ENCODE measurements around the gene PGAP6. TPM values are rescaled to one million over a fixed set of nuclear protein-coding genes. Genes with fewer than 3 reads are reported as not detected.

PGAP6 gene
- total RNA-seq, 1 donor from 2014 or later = 44.5 TPM

DNA sequence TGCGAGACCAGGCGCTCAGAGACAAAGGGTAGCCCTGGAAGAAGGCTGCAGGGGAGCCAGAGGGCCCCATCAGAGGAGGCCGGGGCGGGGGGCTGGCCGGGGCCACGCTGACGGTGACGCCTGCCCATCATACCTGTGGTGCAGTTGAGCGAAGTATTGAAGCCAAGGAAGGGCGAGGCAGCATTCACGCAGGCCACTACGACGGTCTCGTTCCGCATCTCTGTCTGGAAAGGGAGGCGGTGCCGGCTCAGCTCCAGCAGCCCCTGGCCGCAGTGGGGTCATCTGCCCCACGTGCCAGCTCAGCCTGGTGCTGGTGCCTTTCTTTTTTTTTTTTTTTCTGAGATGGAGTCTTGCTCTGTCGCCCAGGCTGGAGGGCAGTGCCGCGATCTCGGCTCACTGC lies 6.6 kb downstream of the PGAP6 start:
- H3K9me3 Mint-ChIP-seq = no peaks in the 10 kb centered on the region
- no peaks in the 10 kb centered on the region for H3K27me3 Mint-ChIP-seq
- H3K4me3 Mint-ChIP-seq = no peak overlapping the region
- TF ChIP-seq CTCF (IDR thresholded peaks at IDR 0.05) = no peak
- H3K4me1 Mint-ChIP-seq = peaks cover 14% of the 10 kb centered on the region
- no peak for ATAC-seq (ENCODE audit: low read depth)
- intact Hi-C loops (cut with micrococcal nuclease) = no loop called here
- no peak for DNase-seq
- ChIA-PET CTCF (no interaction called here), POLR2A (no interaction called here)
- H3K36me3 Mint-ChIP-seq (ENCODE audit: low read depth) = peaks cover 21% of the 10 kb centered on the region
- no peak overlapping the region for H3K27ac Mint-ChIP-seq

DNA sequence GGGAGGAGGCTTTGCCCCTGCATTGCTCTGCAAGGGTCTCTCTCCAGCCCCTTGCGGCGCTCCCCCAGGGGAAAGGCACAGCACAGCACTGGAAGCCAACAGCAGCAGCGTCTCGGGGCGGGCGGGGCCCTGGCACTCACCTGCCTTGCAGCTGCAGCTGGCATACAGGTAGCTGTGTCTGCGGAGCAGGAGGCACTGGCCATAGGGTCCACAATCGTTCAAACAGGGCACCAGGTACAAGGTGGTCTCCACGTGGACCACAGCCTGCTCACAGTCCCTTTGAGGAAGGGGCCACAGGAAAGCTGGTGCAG lies 7.2 kb downstream of the PGAP6 start:
- H3K4me1 Mint-ChIP-seq = peaks cover 11% of the 10 kb centered on the region
- POLR2A ChIA-PET = no interaction called here

GRCh38 chr16:373848-374615 lies 7.7 kb downstream of the PGAP6 start:
- POLR2A ChIA-PET = no interaction called here
- CTCF ChIA-PET = no interaction called here
- H3K4me3 Mint-ChIP-seq = no peak overlapping the region
- intact Hi-C loops (cut with micrococcal nuclease) = no loop called here
- ATAC-seq (ENCODE audit: low read depth) (no peak), DNase-seq (no peak)
- no peaks in the 10 kb centered on the region for H3K9me3 Mint-ChIP-seq
- H3K4me1 Mint-ChIP-seq = peaks cover 13% of the 10 kb centered on the region
- no peak overlapping the region for H3K27ac Mint-ChIP-seq
- no peak for TF ChIP-seq CTCF (IDR thresholded peaks at IDR 0.05)
- H3K36me3 Mint-ChIP-seq (ENCODE audit: low read depth) = peaks cover 22% of the 10 kb centered on the region
- no peaks in the 10 kb centered on the region for H3K27me3 Mint-ChIP-seq

More for the DNA sequence above, 7.2 kb downstream of the PGAP6 start:
- Mint-ChIP-seq H3K36me3 (ENCODE audit: low read depth) (peaks cover 21% of the 10 kb centered on the region), H3K27me3 (no peaks in the 10 kb centered on the region), H3K4me3 (no peak overlapping the region), H3K9me3 (no peaks in the 10 kb centered on the region), H3K27ac (no peak overlapping the region)
- no peak for TF ChIP-seq CTCF (IDR thresholded peaks at IDR 0.05)
- CTCF ChIA-PET = no interaction called here
- intact Hi-C loops (cut with micrococcal nuclease) = no loop called here
- DNase-seq (no peak), ATAC-seq (ENCODE audit: low read depth) (no peak)

- H3K9me3 Mint-ChIP-seq = no peaks in the 10 kb centered on the region
- ChIA-PET CTCF (no interaction called here), POLR2A (no interaction called here)
- DNase-seq (no peak), ATAC-seq (ENCODE audit: low read depth) (no peak)
- H3K36me3 Mint-ChIP-seq (ENCODE audit: low read depth) = peaks cover 30% of the 10 kb centered on the region
- no peaks in the 10 kb centered on the region for H3K27me3 Mint-ChIP-seq
- no peak overlapping the region for H3K27ac Mint-ChIP-seq
- TF ChIP-seq CTCF (IDR thresholded peaks at IDR 0.05) = no peak
- intact Hi-C loops (cut with micrococcal nuclease) = no loop called here
- H3K4me1 Mint-ChIP-seq = peaks cover 13% of the 10 kb centered on the region
- H3K4me3 Mint-ChIP-seq = no peak overlapping the region
Observed at GRCh38 chr16:373020-373598, 8.7 kb downstream of the PGAP6 start.

- no peak for TF ChIP-seq CTCF (IDR thresholded peaks at IDR 0.05)
- Mint-ChIP-seq H3K4me1 (peaks cover 13% of the 10 kb centered on the region), H3K4me3 (no peak overlapping the region), H3K9me3 (no peaks in the 10 kb centered on the region), H3K27ac (no peak overlapping the region), H3K36me3 (ENCODE audit: low read depth) (peaks cover 34% of the 10 kb centered on the region), H3K27me3 (no peaks in the 10 kb centered on the region)
- CTCF ChIA-PET = interaction anchor here (1.1 kb wide), 1 partner anchor 12 kb away, joined by 4 read pairs; no protein-coding TSS in a partner anchor
- DNase-seq = no peak
- no peak for ATAC-seq (ENCODE audit: low read depth)
- intact Hi-C loops (cut with micrococcal nuclease) = no loop called here
- POLR2A ChIA-PET = interaction anchor here (1.1 to 2.3 kb wide), 2 partner anchors 10 to 26 kb away, joined by 3 to 61 read pairs; partner anchors contain the start of gene PGAP6
Observed at GRCh38 chr16:372302-372983, 9.3 kb downstream of the PGAP6 start.

All from activated B cell treated with CpG ODN at 0.5 μM for 24 hours (primary cell).